Neural progenitor cell (in vitro differentiated cells): Measurements from ENCODE around the gene CCDC102B.
"Not testable (repeated sequence)": the region's sequence is repeated elsewhere in the genome, so short reads cannot be mapped to it uniquely, and the experiment has no call there.

Experiments used
- EZH2phosphoT487 ChIP-seq: fragments of 200-600 bp; sonication (generic); IDR thresholded peaks from 2 replicates; pipeline ENCODE4 v1.6.1; 2017; ENCODE audit warnings: antibody characterized with exemption
- TF ChIP-seq, protein P1 (sequence below): fragments of 200-600 bp; sonication (generic); IDR thresholded peaks from 2 replicates; pipeline ENCODE4 v1.5.1; 2017; ENCODE audit warnings: antibody characterized with exemption, mild to moderate bottlenecking

DNA sequence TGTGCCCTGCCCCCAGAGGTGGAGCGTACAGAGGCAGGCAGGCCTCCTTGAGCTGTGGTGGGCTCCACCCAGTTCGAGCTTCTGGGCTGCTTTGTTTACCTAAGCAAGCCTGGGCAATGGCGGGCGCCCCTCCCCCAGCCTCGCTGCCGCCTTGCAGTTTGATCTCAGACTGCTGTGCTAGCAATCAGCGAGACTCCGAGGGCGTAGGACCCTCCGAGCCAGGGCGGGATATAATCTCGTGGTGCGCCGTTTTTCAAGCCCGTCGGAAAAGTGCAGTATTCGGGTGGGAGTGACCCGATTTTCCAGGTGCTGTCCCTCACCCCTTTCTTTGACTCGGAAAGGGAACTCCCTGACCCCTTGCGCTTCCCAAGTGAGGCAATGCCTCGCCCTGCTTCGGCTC lies 7.6 kb upstream of the CCDC102B start:
- TF ChIP-seq, protein P1, sequence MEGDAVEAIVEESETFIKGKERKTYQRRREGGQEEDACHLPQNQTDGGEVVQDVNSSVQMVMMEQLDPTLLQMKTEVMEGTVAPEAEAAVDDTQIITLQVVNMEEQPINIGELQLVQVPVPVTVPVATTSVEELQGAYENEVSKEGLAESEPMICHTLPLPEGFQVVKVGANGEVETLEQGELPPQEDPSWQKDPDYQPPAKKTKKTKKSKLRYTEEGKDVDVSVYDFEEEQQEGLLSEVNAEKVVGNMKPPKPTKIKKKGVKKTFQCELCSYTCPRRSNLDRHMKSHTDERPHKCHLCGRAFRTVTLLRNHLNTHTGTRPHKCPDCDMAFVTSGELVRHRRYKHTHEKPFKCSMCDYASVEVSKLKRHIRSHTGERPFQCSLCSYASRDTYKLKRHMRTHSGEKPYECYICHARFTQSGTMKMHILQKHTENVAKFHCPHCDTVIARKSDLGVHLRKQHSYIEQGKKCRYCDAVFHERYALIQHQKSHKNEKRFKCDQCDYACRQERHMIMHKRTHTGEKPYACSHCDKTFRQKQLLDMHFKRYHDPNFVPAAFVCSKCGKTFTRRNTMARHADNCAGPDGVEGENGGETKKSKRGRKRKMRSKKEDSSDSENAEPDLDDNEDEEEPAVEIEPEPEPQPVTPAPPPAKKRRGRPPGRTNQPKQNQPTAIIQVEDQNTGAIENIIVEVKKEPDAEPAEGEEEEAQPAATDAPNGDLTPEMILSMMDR: not testable (repeated sequence)
- TF ChIP-seq EZH2phosphoT487: not testable (repeated sequence)
